AG04449 (cell line): Measurements from ENCODE around the gene UNC5B.

Experiments used
- CTCF ChIA-PET: fragments of 350-600 bp; formaldehyde crosslinking; extraction: SDS; loops from one replicate; lab custom pipeline; 2021; ENCODE audit warnings: antibody characterized with exemption; lab: Yijun Ruan, JAX
- POLR2A ChIA-PET: fragments of 400-600, 350-600 bp; formaldehyde crosslinking; extraction: SDS; loops from one replicate; lab custom pipeline; 2020; ENCODE audit warnings: antibody characterized with exemption, inconsistent platforms; lab: Yijun Ruan, JAX
- DNase-seq: peaks from one replicate; pipeline ENCODE4 v3.0.0-alpha.2; 2010; ENCODE audit warnings: low read depth, low spot score
- H3K4me3 ChIP-seq: 2 replicates; pipeline ENCODE4 v1.5.1; 2011; ENCODE audit warnings: low read depth, mild to moderate bottlenecking, control low read depth, low read length
- CTCF ChIP-seq: IDR thresholded peaks from one replicate; pipeline ENCODE4 v1.5.1; 2011; ENCODE audit warnings: mild to moderate bottlenecking, moderate library complexity, low read length, control low read depth, inconsistent platforms; ENCODE audit not compliant: insufficient read depth; ENCODE audit errors: missing control alignments

The UNC5B gene

GRCh38 chr10:71319800-71320392 is 107.5 kb downstream of the UNC5B start:
- H3K4me3 ChIP-seq: peak overlapping the region; percentile 72
- ChIA-PET CTCF (interaction anchor here (0.7 to 13.2 kb wide), 30 partner anchors 10 to 577 kb away, joined by 3 to 243 read pairs (median 5); no protein-coding TSS in a partner anchor), POLR2A (no interaction called here)
- no peak for DNase-seq
- no peak for TF ChIP-seq CTCF

GRCh38 chr10:71320592-71320991 is 108.2 kb downstream of the UNC5B start:
- H3K4me3 ChIP-seq: no peak overlapping the region
- POLR2A ChIA-PET: no interaction called here
- CTCF ChIA-PET: interaction anchor here (0.8 to 13.2 kb wide), 18 partner anchors 10 to 492 kb away, joined by 3 to 243 read pairs (median 8); no protein-coding TSS in a partner anchor
- DNase-seq: no peak
- no peak for TF ChIP-seq CTCF

- CTCF ChIA-PET: interaction anchor here (0.7 to 13.2 kb wide), 7 partner anchors 9 to 726 kb away, joined by 3 to 243 read pairs (median 5); no protein-coding TSS in a partner anchor
- POLR2A ChIA-PET: no interaction called here
- H3K4me3 ChIP-seq: no peak overlapping the region
- no peak for DNase-seq
- no peak for TF ChIP-seq CTCF
Observed at GRCh38 chr10:71321386-71321785, 109.0 kb downstream of the UNC5B start.

GRCh38 chr10:71323407-71323806 is 111.0 kb downstream of the UNC5B start:
- ChIA-PET POLR2A (no interaction called here), CTCF (interaction anchor here (1.0 to 13.2 kb wide), 7 partner anchors 9 to 444 kb away, joined by 3 to 243 read pairs (median 4); no protein-coding TSS in a partner anchor)
- H3K4me3 ChIP-seq: no peak overlapping the region

GRCh38 chr10:71324743-71325142 is 112.4 kb downstream of the UNC5B start:
- POLR2A ChIA-PET: no interaction called here
- TF ChIP-seq CTCF: no peak
- no peak for DNase-seq
- CTCF ChIA-PET: interaction anchor here (1.0 to 1.3 kb wide), 4 partner anchors 10 to 384 kb away, joined by 3 to 5 read pairs (median 4); no protein-coding TSS in a partner anchor
- H3K4me3 ChIP-seq: no peak overlapping the region

More at GRCh38 chr10:71323407-71323806, 111.0 kb downstream of the UNC5B start:
- no peak for TF ChIP-seq CTCF
- DNase-seq: no peak

- POLR2A ChIA-PET: no interaction called here
- no peak for DNase-seq
- H3K4me3 ChIP-seq: no peak overlapping the region
- CTCF ChIA-PET: interaction anchor here (0.6 to 1.2 kb wide), 5 partner anchors 11 to 384 kb away, joined by 3 to 4 read pairs (median 3); no protein-coding TSS in a partner anchor
- no peak for TF ChIP-seq CTCF
Observed at GRCh38 chr10:71325267-71325666, 112.9 kb downstream of the UNC5B start.
